Nasal cavity respiratory epithelium epithelial cell of viscerocranial mucosa (primary cell): ENCODE results near the gene NPL. TPM values are rescaled to one million over a fixed set of nuclear protein-coding genes. Genes with fewer than 3 reads are reported as not detected.

Experiments
- total RNA-seq: library from RNA; depleted of rRNA; stranded (reverse); fragments of >200 nt; gene quantifications from 2 replicates; pipeline ENCODE4 v1.2.3, GENCODE V29; 2014

Gene NPL, protein sequence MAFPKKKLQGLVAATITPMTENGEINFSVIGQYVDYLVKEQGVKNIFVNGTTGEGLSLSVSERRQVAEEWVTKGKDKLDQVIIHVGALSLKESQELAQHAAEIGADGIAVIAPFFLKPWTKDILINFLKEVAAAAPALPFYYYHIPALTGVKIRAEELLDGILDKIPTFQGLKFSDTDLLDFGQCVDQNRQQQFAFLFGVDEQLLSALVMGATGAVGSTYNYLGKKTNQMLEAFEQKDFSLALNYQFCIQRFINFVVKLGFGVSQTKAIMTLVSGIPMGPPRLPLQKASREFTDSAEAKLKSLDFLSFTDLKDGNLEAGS
- total RNA-seq = 3.8 and 19.7 TPM in 2 replicates

GRCh38 chr1:182789138-182790076, at the start of gene NPL:
Gene NPL (plus strand): TSS chr1:182789773. CDS start chr1:182794372, 4,599 bp downstream.

DNA sequence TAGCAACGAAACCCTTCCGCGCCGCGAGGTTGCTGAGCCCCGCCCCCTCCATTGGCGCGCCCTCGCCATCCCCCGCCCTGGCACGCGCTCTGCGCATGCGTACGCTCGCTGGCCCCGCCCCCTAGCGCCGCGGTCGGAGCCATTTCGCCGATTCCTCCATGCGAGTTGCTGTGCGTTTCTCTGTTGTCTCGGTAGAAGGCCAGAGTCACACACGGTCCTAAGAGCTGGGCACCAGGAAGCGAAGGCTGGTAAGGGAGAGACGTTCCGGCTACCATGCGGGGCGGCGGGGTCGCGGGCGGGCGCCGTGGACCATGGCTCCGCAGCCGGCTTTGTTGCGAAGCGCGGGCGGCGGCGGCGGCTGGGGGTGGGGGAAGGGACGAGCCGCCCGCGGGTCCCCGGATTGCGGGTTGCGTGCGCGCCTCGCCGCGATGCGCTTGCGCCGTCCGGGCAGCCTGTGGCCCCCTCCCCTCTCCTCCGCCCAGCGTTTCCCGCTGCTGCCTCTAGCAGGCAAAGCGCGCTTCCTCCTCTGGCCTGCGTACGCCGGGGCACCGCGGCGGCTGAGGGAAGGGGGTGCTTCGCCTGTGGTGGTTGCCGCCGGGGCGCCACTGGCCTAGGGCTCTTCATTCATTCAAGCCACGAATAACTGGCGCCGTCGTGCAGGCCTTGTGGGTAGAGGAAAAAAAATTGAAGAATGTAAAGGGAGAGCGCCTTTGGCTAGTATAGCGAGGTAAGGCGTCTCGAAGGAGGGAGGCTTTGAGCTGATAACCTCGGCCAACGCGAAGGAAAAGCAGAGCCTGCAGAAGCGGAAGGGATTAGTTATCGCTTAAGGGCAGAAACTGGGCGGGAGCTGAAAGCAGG, 49.9 kb downstream of the NPL start, which contains the start of gene DHX9:
Gene DHX9, plus strand, starts transcription at position 139 of the 858 bp plus-strand sequence. CDS start 3,220 bp downstream, outside the sequence.

Other genes with a start within 250 kb of the NPL start
- gene RNASEL, start 200.5 kb upstream of the NPL start, total RNA-seq = 3.4 and 11.4 TPM in 2 replicates
- gene RGS16, start 185.4 kb upstream of the NPL start, total RNA-seq = 2.4 and 7.5 TPM in 2 replicates
- gene RGS8, start 105.2 kb upstream of the NPL start, total RNA-seq = not detected in 2 replicates
- 84.4 and 142 TPM in 2 replicates for gene DHX9, start 49.6 kb downstream of the NPL start, total RNA-seq
- not detected in 2 replicates for gene SHCBP1L, start 163.4 kb downstream of the NPL start, total RNA-seq
- 233 and 290 TPM in 2 replicates for gene LAMC1, start 233.6 kb downstream of the NPL start, total RNA-seq